Colon (tissue), 2 donors: ENCODE data around the gene SBF1.
"Not testable (repeated sequence)": the region's sequence is repeated elsewhere in the genome, so short reads cannot be mapped to it uniquely, and the experiment has no call there.

Experiments
- FAIRE-seq: peaks from 2 replicates; lab custom pipeline; 2012; peaks lifted over from hg19 to GRCh38; lab: Jason Lieb, UNC
- donor health status: control.
- donor health status: control.

Gene SBF1

DNA sequence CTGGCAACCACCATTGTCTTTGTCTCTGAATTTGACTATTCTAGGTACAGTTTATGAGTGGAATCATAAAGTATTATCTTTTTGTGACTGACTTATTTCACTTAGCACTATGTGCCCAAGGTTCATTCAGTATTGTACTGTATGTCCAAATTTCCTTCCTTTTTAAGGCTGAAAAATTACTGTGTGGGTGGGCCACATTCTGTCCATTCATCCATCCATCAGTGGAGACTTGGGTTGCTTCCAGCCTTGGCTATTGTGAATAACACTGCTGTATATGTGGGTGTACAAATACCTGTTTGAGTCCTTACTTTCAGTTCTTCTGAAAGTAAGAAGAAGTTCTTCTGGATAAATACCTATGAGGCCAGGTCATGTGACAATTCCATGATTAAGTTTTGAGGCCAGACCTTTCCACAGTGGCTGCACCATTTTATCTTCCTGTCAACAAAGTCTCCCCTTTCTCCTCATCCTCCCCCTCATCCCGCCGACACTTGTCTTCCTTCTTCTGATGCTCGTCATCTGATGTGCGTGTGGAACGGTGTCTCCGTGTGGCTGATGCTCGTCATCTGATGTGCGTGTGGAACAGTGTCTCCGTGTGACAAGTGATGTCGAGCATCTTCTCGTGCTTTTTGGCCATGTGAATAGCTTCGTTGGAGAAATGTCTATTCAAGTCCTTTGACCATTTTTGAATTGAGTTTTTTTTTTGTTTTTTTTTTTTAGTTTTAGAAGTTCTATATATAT is 49.5 kb downstream of the SBF1 start:
- no peak for FAIRE-seq

- no peak for FAIRE-seq
These were observed 50.9 kb downstream of the SBF1 start for GRCh38 chr22:50423956-50424355.

- FAIRE-seq: no peak
These were observed 51.6 kb downstream of the SBF1 start for GRCh38 chr22:50422961-50423815.

- FAIRE-seq: no peak
These were observed 52.8 kb downstream of the SBF1 start for GRCh38 chr22:50422046-50422445.

DNA sequence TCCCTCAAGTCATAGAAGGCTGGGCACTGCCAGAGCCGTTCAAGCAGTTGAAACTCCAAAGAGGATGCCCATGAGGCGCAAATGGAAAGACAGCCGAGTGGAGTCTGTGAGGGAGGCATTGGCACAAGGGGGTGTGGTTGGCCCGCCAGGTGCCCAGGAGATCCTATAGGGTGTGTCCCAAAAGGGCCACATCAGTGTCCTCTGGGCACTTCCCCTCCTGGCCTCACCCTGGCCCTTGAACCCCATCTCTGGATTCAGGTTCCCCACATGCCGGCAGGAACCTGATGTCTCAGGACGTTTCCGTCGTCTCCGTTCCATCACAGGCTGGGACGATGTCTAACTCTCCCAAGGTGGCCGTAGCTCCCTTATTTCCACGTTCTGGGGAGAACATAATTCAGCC is 54.3 kb downstream of the SBF1 start:
- no peak for FAIRE-seq

- FAIRE-seq: no peak
These were observed 54.8 kb downstream of the SBF1 start for GRCh38 chr22:50420015-50420414.

DNA sequence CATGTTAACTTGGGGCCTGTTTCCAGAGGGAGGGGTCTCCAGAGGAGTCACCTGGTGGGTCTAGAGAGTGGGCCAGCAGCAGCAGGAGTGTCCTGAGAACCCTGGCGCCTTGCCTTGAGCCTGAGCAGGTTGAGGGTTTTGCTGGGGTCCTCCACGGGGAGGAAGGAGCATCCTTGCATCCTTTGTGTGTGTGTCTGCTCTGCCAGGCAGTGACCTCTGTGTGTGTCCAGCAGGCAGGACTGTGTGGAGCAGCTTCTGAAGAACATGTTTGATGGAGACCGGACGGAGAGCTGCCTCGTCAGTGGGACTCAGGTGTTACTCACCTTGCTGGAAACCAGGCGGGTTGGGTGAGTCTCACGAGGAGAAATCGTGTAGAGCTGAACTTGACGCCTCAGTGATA is 55.7 kb downstream of the SBF1 start:
- no peak for FAIRE-seq

DNA sequence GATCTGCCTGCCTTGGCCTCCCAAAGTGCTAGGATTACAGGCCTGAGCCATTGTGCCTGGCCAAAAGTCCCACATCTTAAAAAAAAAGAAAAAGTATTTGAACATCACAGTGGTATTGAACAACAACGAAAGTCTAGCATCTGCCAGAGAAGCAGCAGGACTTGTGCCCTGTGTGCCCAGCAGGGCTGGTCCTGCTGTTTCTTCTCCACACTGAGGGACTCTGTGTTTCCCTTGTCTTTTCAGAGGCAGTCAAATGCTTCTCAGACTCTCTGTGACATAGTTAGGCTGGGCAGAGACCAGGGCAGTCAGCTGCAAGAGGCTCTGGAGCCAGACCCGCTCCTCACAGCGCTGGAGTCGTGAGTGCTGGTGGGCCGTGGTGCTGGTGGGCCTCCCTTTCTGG is 56.2 kb downstream of the SBF1 start:
- FAIRE-seq: no peak

DNA sequence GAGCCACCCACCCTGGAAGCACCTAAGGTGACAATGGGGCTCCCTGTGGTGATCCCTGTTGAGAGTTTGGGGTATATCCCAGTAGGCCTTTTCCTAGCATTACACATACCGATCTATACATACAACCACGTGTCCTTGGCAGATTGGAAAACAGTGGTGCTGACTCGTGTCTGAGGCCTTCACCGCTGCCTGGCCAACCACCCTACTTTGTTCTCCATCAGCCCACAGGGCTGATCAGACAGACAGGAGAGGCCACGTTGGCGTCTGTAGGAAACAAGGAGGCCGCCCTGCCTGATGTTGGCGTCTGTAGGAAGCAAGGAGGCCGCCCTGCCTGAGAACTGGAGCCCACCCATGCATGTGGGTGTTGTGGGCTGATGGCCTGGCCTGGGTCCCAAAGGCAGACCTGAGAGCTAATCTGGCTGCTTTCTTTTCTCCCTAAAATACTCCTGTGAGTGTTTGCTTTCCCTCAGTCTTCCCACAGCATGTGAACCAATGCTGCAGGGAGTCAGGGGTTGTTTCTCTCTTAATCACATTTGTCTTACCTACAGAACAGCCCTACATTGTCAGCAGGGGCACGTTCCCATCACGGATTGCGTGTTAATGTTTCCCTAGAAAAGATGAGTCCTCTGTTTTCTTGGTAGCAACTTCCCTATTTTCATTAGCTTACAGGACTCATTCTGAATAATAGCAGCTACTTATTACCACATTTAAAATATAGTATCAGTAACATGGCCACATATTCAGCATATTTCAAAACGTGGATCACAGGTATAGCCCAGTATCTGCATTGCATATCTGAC is 57.2 kb downstream of the SBF1 start:
- FAIRE-seq: no peak

GRCh38 chr22:50416996-50417395 is 57.8 kb downstream of the SBF1 start:
- FAIRE-seq: no peak

- FAIRE-seq: no peak
These were observed 59.4 kb downstream of the SBF1 start for GRCh38 chr22:50415426-50415825.

GRCh38 chr22:50414476-50415248 is 60.2 kb downstream of the SBF1 start:
- no peak for FAIRE-seq

DNA sequence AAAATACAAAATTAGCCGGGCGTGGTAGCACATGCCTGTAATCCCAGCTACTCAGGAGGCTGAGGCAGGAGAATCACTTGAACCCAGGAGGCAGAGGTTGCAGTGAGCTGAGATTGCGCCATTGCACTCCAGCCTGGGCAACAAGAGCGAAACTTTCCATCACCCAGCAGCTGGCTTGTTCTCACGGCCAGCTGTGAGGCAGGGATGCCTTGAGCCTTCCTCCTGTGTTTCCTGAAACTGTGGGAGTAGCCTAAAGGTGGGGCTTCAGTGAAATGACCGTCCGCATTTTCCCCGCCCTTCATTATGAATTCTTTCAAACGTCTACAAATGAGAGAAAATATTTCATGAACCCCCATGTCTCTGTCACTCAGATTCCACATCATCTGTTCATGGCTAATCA is 65.9 kb downstream of the SBF1 start:
- not testable (repeated sequence) for FAIRE-seq

DNA sequence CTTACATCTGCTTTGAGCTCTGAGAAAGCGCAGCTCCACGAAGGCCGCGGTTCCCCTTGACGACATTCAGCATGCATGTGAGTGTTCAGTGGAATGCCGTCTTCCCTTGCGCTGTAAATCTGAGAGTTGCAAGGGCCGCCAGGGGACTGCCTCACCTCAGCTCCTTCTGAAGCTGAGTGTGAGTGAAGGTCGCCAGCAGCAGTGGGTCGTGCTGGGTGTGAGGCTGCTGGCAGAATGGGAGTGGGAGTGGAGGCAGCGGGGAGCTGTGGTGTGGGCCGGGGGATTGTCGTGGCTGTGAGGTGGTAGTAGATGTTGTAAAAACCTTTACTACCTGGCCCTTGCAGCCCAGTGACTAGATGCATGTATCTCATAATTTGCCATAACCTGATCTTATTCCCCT is 66.5 kb downstream of the SBF1 start:
- FAIRE-seq: no peak

DNA sequence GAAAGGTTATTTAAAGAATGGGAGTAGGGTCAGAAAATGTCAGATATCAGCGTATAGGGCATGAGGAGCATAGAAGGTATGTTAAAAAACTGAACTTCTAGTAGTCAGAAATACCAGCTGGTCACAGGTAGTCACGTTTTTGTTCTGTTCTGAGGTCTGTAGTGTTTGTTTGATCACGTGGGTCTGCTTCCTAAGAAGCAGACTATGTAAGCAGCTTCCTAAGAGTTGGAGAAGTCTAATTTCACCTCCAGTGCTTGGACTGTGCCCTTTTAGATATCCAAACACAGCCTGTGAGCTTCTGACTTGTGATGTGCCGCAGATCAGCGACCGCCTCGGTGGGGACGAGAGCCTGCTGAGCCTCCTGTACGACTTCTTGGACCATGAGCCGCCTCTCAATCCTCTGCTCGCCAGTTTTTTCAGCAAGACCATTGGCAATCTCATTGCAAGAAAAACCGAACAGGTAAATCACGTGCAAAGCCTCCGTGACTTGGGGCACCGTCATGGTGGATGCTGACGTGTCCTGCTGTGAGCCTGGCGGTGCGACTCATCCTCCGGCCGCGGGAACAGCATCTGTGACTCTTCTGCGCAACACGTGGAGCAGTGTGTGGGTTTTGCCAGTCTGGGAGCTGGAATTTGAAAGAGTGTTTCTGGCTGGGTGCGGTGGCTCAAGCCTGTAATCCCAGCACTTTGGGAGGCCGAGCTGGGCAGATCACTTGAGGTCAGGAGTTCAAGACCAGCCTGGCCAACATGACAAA is 68.2 kb downstream of the SBF1 start:
- FAIRE-seq: no peak

DNA sequence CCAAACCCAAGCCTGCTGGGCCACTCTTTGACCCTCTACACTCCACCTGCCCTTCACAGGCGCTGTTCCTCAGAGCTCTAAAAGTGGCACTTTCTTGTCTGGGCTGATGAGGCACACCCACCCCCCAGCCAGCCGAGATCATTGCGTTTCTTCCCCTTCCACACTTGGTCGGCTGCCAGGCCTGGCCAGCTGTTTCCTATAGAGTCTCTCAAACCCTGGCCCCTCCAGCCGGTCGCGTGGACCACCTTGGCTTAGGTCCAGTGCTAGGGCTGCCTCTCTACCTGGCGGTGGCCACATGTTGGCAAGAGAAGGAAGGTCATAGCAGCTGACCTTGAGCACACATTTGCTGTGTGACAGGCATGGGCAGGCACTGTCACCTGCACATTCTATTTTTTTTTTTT is 71.1 kb downstream of the SBF1 start:
- no peak for FAIRE-seq

GRCh38 chr22:50401907-50402306 is 72.9 kb downstream of the SBF1 start:
- no peak for FAIRE-seq

DNA sequence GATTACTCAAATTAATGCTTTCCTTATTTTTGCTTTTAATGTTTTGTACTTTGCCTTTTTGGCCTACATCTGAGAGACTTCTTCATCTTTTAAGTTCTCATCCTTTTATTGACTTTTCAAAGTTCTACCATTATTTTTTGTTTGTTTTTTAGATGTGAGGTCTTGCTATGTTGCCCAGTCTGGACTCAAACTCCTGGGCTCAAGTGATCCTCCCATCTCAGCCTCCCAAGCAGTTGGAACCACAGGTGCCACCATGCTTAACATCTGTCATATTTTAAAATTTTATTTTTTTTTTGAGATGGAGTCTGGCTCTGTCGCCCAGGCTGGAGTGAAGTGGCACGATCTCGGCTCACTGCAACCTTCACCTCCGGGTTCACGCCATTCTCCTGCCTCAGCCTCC is 73.9 kb downstream of the SBF1 start:
- no peak for FAIRE-seq

- no peak for FAIRE-seq
These were observed 74.4 kb downstream of the SBF1 start for GRCh38 chr22:50400406-50400805.

DNA sequence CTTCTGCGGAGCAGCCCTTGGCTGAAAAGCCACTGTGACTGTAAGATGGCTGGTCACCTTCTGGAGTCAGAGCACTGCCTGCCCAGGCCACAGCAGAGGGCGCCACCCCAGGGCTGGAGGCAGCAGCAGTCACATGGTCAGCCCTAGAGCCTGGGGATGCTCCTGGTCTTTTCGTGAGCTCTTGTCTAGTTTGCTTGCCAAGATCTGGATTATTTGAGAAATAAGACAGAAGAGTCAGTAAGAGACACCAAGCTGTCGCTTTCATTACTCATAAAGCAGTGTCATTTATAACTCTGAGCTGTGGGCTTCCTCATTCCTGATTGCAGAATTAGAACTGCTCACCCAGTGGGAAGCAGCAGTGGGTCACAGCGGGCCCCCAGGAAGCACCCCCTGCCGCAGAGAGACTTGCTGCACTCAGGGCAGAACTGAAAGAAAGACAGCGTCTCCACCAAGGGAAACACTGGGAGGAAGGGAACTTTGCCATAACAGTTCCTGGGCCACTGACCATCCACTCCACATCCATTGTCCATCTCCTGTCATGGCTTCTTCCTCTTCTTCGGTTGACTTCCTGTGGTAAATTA is 75.0 kb downstream of the SBF1 start:
- FAIRE-seq: no peak
